HG03558 (cell line): ENCODE data around the gene RSPRY1.

ENCODE experiments used
- ATAC-seq: cut with Tn5 transposase; IDR thresholded peaks from one replicate; pipeline ENCODE4 v1.9.1; 2021; ENCODE audit warnings: moderate number of reproducible peaks; ENCODE audit not compliant: unreplicated experiment; ENCODE audit errors: extremely low read depth

Gene RSPRY1

DNA sequence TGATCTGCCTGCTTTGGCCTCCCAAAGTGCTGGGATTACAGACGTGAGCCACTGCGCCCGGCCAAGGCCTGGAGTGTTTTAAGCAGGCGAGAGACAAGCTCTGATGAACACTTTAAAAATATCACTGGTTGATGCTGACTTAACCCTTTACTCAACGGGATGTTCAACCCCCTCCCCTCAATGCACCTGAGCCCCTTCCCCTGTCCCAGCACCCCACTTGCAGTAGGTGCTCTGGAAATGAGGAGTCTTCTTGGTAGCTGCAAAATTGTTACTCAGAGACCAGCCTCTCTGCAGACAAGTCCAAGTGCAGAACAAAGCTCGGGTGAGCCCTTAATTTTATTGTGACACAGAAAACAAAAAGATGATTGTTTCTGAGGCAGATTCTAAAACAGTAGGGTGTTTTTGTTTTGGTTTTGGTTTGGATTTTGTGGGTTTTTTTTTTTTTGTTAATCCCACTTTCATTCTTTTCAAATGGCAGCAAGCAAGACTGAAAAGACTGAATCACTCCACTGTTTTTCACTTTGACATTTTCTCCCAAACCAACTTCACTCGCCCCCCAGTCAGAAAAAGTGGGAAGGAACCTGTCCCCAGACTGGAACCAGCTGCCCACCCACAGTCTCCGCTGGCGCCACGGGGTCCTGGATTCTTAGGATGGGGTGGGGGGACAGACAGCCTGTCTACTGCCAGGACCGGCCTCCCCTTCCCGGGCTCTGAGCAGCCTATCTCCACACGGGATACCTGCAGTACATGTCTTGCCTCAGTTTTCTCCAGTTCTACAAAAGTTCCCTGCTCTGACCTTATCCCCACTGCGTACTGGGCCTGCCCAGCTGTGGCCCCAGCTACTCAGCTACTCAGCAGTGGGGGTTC, 103.5 kb downstream of the RSPRY1 start:
- no peak for ATAC-seq
